MM.1S (cell line): Measurements from ENCODE around the gene PTGER1.

Experiments used
- DNase-seq: peaks from one replicate; pipeline ENCODE4 v3.0.0-alpha.2; 2015
- H2AFZ ChIP-seq: fragments of 300-600 bp; sonication (generic); 2 replicates; pipeline ENCODE4 v1.6.0; 2016; ENCODE audit warnings: antibody characterized with exemption, low read length
- H3F3A ChIP-seq: fragments of 300-600 bp; sonication (generic); 2 replicates; pipeline ENCODE4 v1.6.1; 2016; ENCODE audit warnings: mild to moderate bottlenecking, antibody characterized with exemption, low read length, moderate library complexity, mixed read lengths; ENCODE audit not compliant: insufficient read depth
- H3K27ac ChIP-seq: fragments of 300-600 bp; sonication (generic); 2 replicates; pipeline ENCODE4 v1.5.1; 2016; ENCODE audit warnings: mild to moderate bottlenecking, low read length
- H3K27me3 ChIP-seq: fragments of 300-600 bp; sonication (generic); replicated peaks from 2 replicates; pipeline ENCODE4 v1.6.0; 2016; ENCODE audit warnings: low read length; ENCODE audit not compliant: insufficient read depth
- H3K36me3 ChIP-seq: fragments of 300-600 bp; sonication (generic); replicated peaks from 2 replicates; pipeline ENCODE4 v1.6.1; 2016; ENCODE audit warnings: mild to moderate bottlenecking, low read length, mixed read lengths; ENCODE audit not compliant: insufficient read depth
- H3K4me1 ChIP-seq: fragments of 300-600 bp; sonication (generic); 2 replicates; pipeline ENCODE4 v1.6.1; 2016; ENCODE audit warnings: low read length, mixed read lengths
- H3K4me2 ChIP-seq: fragments of 300-600 bp; sonication (generic); 2 replicates; pipeline ENCODE4 v1.6.0; 2016; ENCODE audit warnings: low read depth, low read length
- H3K4me3 ChIP-seq: fragments of 300-600 bp; sonication (generic); 2 replicates; pipeline ENCODE4 v1.5.1; 2016; ENCODE audit warnings: low read length, mixed read lengths
- H3K79me2 ChIP-seq: fragments of 300-600 bp; sonication (generic); 2 replicates; pipeline ENCODE4 v1.6.1; 2016; ENCODE audit warnings: mixed run types, low read length, mixed read lengths
- H3K9ac ChIP-seq: fragments of 300-600 bp; sonication (generic); 2 replicates; pipeline ENCODE4 v1.6.1; 2016; ENCODE audit warnings: low read length, mixed read lengths
- H3K9me2 ChIP-seq: fragments of 300-600 bp; sonication (generic); replicated peaks from 2 replicates; pipeline ENCODE4 v1.6.1; 2016; ENCODE audit warnings: mild to moderate bottlenecking, low read length, mixed read lengths; ENCODE audit not compliant: insufficient read depth
- H3K9me3 ChIP-seq: fragments of 300-600 bp; sonication (generic); replicated peaks from 2 replicates; pipeline ENCODE4 v1.6.1; 2016; ENCODE audit warnings: mild to moderate bottlenecking, low read length, mixed read lengths; ENCODE audit not compliant: insufficient read depth
- H4K20me1 ChIP-seq: fragments of 300-600 bp; sonication (generic); 2 replicates; pipeline ENCODE4 v1.6.1; 2016; ENCODE audit warnings: mild to moderate bottlenecking, low read length, moderate library complexity, mixed read lengths; ENCODE audit not compliant: insufficient read depth
- EZH2 ChIP-seq: fragments of 300-600 bp; sonication (generic); optimal IDR thresholded peaks from 2 replicates; pipeline ENCODE3; 2017; ENCODE audit warnings: low read depth, mild to moderate bottlenecking, antibody characterized with exemption, low read length, mixed read lengths
- EZH2phosphoT487 ChIP-seq: fragments of 300-600 bp; sonication (generic); IDR thresholded peaks from 2 replicates; pipeline ENCODE4 v1.6.1; 2018; ENCODE audit warnings: antibody characterized with exemption, low read length
- TF ChIP-seq, protein P1 (sequence below): fragments of 300-600 bp; sonication (generic); IDR thresholded peaks from 2 replicates; pipeline ENCODE4 v1.5.1; 2016; ENCODE audit warnings: antibody characterized with exemption, low read length, mixed read lengths

PTGER1 gene

DNA sequence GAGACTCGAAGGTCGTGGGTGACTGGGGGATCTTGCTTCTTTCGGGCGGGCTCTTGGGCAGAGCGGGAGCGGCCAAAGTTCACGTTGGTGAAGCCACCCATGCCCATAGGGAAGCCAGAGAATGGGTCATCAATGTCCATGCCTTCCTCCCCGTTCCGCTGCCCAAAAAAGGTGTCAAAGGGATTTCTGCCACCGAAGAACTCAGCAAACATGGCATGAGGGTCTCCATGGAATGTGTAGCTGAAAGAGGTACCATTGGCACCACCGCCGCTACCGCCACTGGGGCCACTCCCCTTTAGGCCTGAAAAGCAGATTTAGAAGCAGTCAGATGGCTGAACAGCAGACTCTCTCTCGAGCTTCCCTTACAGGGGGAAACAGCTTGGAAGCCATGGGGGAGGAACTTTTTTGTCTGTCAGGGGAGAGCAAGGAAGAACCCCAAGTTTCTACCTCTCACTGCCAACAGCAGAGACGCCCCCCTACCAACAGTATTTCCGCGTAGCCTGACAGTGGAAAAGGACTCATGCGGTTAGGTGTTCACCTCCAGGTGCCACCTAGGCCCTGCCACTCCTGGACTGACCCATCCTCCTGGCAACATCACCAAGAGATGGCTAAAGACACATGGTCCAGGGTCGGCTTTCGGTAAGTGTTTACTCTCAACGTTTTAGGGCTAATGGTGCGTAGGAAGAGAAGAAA, 41.7 kb upstream of the PTGER1 start:
- TF ChIP-seq EZH2 (no peak), EZH2phosphoT487 (no peak)
- TF ChIP-seq, protein P1, sequence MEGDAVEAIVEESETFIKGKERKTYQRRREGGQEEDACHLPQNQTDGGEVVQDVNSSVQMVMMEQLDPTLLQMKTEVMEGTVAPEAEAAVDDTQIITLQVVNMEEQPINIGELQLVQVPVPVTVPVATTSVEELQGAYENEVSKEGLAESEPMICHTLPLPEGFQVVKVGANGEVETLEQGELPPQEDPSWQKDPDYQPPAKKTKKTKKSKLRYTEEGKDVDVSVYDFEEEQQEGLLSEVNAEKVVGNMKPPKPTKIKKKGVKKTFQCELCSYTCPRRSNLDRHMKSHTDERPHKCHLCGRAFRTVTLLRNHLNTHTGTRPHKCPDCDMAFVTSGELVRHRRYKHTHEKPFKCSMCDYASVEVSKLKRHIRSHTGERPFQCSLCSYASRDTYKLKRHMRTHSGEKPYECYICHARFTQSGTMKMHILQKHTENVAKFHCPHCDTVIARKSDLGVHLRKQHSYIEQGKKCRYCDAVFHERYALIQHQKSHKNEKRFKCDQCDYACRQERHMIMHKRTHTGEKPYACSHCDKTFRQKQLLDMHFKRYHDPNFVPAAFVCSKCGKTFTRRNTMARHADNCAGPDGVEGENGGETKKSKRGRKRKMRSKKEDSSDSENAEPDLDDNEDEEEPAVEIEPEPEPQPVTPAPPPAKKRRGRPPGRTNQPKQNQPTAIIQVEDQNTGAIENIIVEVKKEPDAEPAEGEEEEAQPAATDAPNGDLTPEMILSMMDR, result no peak
- H3F3A ChIP-seq, result peaks cover 32% of the 10 kb centered on the region
- no peaks in the 10 kb centered on the region for H3K9me3 ChIP-seq
- peaks cover 19% of the 10 kb centered on the region for H4K20me1 ChIP-seq
- H3K9me2 ChIP-seq, result no peaks in the 10 kb centered on the region
- no peak overlapping the region for H2AFZ ChIP-seq
- peaks cover 16% of the 10 kb centered on the region for H3K4me1 ChIP-seq
- no peak for DNase-seq
- peak overlapping the region; percentile 100 for H3K4me2 ChIP-seq
- H3K9ac ChIP-seq, result peak overlapping the region; percentile 96; the same call in 1 of the 2 replicates
- peaks cover 38% of the 10 kb centered on the region for H3K79me2 ChIP-seq
- peak overlapping the region; percentile 25; the same call in 1 of the 2 replicates for H3K27ac ChIP-seq
- peak overlapping the region; percentile 97 for H3K4me3 ChIP-seq
- peaks cover 23% of the 10 kb centered on the region for H3K36me3 ChIP-seq
- H3K27me3 ChIP-seq, result no peaks in the 10 kb centered on the region

DNA sequence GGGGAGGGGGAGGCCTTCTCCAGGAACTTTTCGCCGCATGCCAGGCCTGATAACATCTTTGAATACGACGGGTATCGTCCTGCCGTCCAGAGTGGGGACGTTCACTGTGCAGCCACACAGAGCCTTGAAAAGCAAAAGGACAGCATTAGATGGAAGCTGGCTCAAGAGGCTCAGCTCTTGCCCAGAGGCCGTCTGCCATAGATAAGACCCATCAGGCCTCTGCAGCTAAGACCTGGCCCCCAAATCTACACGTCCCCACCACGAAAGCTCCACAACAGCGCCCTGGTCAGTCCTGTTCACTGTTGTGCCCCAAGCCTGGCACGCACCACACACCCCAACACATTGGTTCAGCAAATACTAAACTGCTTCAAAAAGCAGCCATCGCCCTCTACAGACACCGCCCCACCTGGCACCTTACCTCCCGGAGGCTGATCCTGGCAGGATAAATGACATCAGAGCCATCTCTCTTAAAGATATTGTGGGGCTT, 40.9 kb upstream of the PTGER1 start:
- no peaks in the 10 kb centered on the region for H3K9me3 ChIP-seq
- H2AFZ ChIP-seq, result no peak overlapping the region
- no peak overlapping the region for H3K27ac ChIP-seq
- peaks cover 16% of the 10 kb centered on the region for H3K4me1 ChIP-seq
- H3K4me2 ChIP-seq, result peak overlapping the region; percentile 100
- peaks cover 19% of the 10 kb centered on the region for H4K20me1 ChIP-seq
- H3K27me3 ChIP-seq, result no peaks in the 10 kb centered on the region
- H3K36me3 ChIP-seq, result peaks cover 23% of the 10 kb centered on the region
- peak overlapping the region; percentile 97; the same call in 1 of the 2 replicates for H3K4me3 ChIP-seq
- no peak for TF ChIP-seq EZH2phosphoT487
- no peak for TF ChIP-seq EZH2
- TF ChIP-seq, protein P1, result no peak
- H3K9me2 ChIP-seq, result no peaks in the 10 kb centered on the region
- peaks cover 32% of the 10 kb centered on the region for H3F3A ChIP-seq
- H3K9ac ChIP-seq, result no peak overlapping the region
- peaks cover 38% of the 10 kb centered on the region for H3K79me2 ChIP-seq
- no peak for DNase-seq

DNA sequence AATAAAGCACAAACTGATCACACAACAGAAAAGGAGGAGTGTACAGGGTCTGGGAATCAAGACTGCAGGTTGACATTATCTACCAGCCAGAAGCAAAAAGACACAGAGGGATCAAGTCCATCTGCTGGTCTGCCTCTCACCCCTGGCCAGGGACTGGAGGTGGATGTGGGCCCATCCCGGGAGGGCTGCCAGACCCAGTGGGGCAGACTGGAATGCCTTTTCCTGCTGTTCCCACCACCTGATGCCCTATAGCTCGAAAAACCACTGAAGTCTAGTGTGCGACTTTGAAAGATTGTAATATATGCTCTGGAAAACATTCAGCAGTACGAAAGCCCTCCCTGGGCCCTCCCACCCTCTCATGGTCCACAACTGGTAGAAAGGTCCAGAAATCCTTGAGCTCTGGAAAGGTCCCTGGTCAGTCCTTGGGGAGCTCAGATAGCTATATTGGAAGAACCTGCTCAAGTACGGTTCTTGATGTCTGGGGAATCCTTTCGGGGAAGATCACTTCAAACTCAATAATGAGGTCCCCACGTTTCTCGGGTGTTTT, 40.4 kb upstream of the PTGER1 start:
- peaks cover 16% of the 10 kb centered on the region for H3K4me1 ChIP-seq
- TF ChIP-seq, protein P1, result no peak
- TF ChIP-seq EZH2, result no peak
- TF ChIP-seq EZH2phosphoT487, result no peak
- no peaks in the 10 kb centered on the region for H3K9me3 ChIP-seq
- peaks cover 38% of the 10 kb centered on the region for H3K79me2 ChIP-seq
- no peaks in the 10 kb centered on the region for H3K27me3 ChIP-seq
- H3K4me2 ChIP-seq, result peak overlapping the region; percentile 100
- no peak overlapping the region for H2AFZ ChIP-seq
- H3F3A ChIP-seq, result peaks cover 32% of the 10 kb centered on the region
- peaks cover 23% of the 10 kb centered on the region for H3K36me3 ChIP-seq
- no peak overlapping the region for H3K27ac ChIP-seq
- peaks cover 19% of the 10 kb centered on the region for H4K20me1 ChIP-seq
- DNase-seq, result no peak
- no peaks in the 10 kb centered on the region for H3K9me2 ChIP-seq
- H3K4me3 ChIP-seq, result no peak overlapping the region; the same call in 1 of the 2 replicates
- no peak overlapping the region for H3K9ac ChIP-seq
